ENCODE measurements around the gene LTN1. TPM values are rescaled to one million over a fixed set of nuclear protein-coding genes. Genes with fewer than 3 reads are reported as not detected.

LTN1 gene
- total RNA-seq, 1 donor from 2014 or later: 22.0 TPM

DNA sequence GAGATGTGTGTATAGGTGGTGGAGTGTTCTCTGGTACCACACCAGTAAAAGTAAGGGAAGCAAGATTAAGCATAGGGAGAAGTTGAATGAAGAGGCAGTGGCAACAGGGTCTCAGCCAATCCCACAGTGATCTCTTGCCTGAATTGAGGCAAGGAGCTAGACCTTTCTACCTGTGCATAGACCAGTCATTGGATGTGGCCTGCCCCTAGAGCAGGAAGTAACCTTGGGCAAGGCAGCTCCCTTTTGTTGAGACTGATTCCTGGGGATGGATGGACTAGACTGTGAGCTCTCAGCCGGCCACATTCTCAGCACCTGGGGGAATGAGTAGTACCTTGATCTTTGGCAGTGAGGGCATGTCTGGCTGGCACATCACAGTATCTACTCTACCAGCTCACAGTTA lies 38.2 kb upstream of the LTN1 start:
- no peak for DNase-seq
- Histone ChIP-seq H3K27me3 (ENCODE audit: low read depth) (no peaks in the 10 kb centered on the region), H3K9me3 (no peaks in the 10 kb centered on the region), H3K4me3 (no peak overlapping the region), H3K36me3 (peaks cover 75% of the 10 kb centered on the region), H3K27ac (no peak overlapping the region), H3K4me1 (peaks cover 19% of the 10 kb centered on the region)
- TF ChIP-seq, protein P1, sequence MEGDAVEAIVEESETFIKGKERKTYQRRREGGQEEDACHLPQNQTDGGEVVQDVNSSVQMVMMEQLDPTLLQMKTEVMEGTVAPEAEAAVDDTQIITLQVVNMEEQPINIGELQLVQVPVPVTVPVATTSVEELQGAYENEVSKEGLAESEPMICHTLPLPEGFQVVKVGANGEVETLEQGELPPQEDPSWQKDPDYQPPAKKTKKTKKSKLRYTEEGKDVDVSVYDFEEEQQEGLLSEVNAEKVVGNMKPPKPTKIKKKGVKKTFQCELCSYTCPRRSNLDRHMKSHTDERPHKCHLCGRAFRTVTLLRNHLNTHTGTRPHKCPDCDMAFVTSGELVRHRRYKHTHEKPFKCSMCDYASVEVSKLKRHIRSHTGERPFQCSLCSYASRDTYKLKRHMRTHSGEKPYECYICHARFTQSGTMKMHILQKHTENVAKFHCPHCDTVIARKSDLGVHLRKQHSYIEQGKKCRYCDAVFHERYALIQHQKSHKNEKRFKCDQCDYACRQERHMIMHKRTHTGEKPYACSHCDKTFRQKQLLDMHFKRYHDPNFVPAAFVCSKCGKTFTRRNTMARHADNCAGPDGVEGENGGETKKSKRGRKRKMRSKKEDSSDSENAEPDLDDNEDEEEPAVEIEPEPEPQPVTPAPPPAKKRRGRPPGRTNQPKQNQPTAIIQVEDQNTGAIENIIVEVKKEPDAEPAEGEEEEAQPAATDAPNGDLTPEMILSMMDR (IDR thresholded peaks at IDR 0.05): no peak
- intact Hi-C loops (cut with DNase I): no loop called here
- ATAC-seq: no peak

DNA sequence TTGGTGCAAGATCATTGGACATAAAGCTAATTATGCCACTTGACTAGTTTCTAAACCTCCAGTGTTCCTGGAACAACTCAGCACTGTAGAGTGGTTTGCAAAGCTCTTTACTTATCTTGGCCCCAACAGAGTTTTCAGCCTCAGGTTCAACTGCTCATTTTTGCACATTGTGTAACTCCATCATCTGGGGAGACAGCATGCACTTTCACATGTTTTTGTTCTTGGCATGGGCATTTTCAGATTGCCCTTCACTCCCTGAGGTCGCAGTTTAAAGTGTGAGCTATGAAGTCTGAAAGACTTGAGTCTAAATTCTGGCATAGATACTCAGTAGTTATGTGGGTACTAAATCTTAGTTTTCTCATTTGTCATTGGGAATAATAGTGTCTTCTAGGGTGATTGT lies 36.8 kb upstream of the LTN1 start:
- intact Hi-C loops (cut with DNase I): no loop called here
- Histone ChIP-seq H3K4me3 (no peak overlapping the region), H3K9me3 (no peaks in the 10 kb centered on the region), H3K4me1 (peaks cover 26% of the 10 kb centered on the region), H3K27ac (no peak overlapping the region), H3K27me3 (ENCODE audit: low read depth) (no peaks in the 10 kb centered on the region), H3K36me3 (peaks cover 61% of the 10 kb centered on the region)
- no peak for ATAC-seq
- DNase-seq: no peak
- TF ChIP-seq, protein P1 (IDR thresholded peaks at IDR 0.05): no peak

DNA sequence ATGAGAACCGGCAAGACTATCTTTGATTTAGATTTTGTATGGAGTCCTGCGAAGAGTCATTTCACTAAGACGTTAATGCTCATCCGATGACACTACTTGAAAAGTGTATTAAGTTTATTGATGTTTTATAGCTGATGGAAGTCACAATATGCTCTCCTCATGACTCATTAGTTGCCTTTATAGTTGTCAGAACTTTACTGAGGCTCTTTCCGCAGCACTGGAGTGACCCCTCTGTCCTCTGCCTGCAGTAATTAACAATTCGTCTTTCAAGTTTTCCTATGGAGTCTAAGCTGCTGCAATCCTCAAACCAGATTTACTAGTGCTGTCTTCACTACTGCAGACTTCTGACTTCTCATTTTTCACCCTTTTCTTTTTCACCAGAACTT lies 32.6 kb upstream of the LTN1 start:
- Histone ChIP-seq H3K4me3 (peak overlapping the region; percentile 83), H3K4me1 (peaks cover 26% of the 10 kb centered on the region), H3K36me3 (peaks cover 22% of the 10 kb centered on the region), H3K27ac (peak overlapping the region; percentile 99), H3K9me3 (no peaks in the 10 kb centered on the region), H3K27me3 (ENCODE audit: low read depth) (no peaks in the 10 kb centered on the region)
- intact Hi-C loops (cut with DNase I): no loop called here
- TF ChIP-seq, protein P1 (IDR thresholded peaks at IDR 0.05): no peak
- DNase-seq (no peak), ATAC-seq (no peak)

DNA sequence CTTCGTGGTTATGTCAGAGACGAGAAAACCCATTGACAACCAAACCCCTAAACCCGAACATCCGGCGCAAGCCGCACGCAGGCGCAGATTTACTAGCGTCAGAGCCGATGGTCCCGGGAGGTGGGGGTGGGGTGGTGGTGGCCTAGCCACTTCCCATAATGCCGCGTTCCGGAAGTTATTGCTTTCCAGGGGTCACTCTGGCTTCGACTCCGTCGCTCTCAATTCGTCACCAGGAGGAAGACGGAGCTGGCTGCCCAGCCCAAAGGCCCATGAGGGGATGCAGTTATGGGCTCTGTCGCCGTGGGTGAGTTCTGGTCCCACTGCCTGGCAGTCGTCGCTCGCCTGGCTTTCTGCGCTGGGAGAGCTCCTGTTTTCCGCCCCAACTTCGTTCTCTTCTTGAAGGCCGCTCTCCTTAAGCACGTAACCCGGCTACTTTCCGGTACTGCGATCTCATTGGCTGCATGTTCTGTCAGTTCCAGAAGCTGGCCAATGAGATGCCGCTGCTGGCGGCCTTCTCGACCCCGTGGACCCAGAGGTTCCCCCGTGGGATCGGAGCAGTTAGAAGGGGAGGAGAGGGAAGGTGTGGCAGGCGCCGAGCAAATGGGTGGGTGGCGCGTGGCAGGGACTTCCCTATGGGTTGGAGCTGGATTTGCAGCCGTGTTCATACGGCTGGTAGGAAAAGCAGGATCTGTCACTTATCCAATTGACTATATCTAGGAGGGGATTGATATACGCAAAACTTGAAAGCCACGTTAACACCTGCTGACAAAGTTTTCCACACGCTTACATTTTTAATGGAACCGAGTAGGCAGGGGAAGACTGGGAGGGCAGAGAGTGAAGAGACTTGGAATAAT lies 32.0 kb upstream of the LTN1 start, which contains the start of gene USP16:
Gene USP16, plus strand, starts transcription at position 195 of the 854 bp plus-strand sequence. CDS start 3,246 bp downstream, outside the sequence.
- ATAC-seq (peak; percentile 98 to 99), DNase-seq (peak; percentile 93)
- Histone ChIP-seq H3K27ac (peak within 1 kb of the TSS; percentile 99), H3K27me3 (ENCODE audit: low read depth) (no peaks in the 10 kb centered on the region), H3K36me3 (peaks cover 17% of the 10 kb centered on the region), H3K9me3 (no peaks in the 10 kb centered on the region), H3K4me3 (peak within 1 kb of the TSS; percentile 83), H3K4me1 (peaks cover 26% of the 10 kb centered on the region)
- intact Hi-C loops (cut with DNase I): no loop called here
- TF ChIP-seq, protein P1 (IDR thresholded peaks at IDR 0.05): peak; percentile 22

DNA sequence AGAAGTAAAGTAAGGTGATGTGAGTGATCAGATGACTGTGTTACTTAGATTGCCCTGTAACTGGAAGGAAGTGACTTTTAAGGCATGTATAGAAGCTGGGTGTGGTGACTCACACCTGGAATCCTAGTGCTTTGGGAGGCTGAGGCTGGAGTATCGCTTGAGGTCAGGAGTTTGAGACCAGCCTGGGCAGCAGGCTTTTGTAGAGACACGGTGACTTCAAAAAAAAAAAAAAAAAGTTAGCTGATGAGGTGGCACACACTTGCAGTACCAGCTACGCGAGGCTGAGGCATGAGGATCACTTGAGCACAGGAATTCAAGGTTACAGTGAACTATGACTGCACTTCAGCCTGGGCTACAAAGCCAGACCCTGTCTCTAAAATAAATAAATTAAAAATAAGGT lies 29.5 kb upstream of the LTN1 start:
- Histone ChIP-seq H3K4me3 (no peak overlapping the region), H3K4me1 (peaks cover 32% of the 10 kb centered on the region), H3K27ac (no peak overlapping the region), H3K9me3 (no peaks in the 10 kb centered on the region), H3K36me3 (no peaks in the 10 kb centered on the region), H3K27me3 (ENCODE audit: low read depth) (no peaks in the 10 kb centered on the region)
- TF ChIP-seq, protein P1 (IDR thresholded peaks at IDR 0.05): no peak
- ATAC-seq (no peak), DNase-seq (no peak)
- intact Hi-C loops (cut with DNase I): no loop called here
